T-helper 9 cell (primary cell): ENCODE data around the gene AFG3L2.

Experiments
- DNase-seq: peaks from one replicate; pipeline ENCODE4 v3.0.0-alpha.2; 2020

The AFG3L2 gene

DNA sequence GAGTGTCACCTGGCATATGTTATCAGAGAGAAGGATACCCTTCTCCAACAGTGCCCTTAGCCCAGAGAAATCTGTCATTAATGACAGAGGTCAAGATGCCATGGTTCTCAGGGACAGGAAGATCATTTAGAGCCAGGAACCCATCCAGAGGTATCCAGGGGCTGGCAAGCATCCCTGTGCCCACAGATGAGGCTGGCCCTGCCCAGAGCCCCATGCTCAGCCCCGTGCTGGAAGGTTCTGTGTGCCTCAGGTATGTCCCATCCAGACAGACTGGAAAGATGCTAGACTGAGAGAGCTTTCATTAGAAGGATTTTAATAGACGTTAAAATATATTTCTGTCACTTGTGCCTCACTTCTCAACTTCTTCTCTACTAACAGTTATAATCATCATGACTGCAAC, 77.2 kb downstream of the AFG3L2 start:
- no peak for DNase-seq

DNA sequence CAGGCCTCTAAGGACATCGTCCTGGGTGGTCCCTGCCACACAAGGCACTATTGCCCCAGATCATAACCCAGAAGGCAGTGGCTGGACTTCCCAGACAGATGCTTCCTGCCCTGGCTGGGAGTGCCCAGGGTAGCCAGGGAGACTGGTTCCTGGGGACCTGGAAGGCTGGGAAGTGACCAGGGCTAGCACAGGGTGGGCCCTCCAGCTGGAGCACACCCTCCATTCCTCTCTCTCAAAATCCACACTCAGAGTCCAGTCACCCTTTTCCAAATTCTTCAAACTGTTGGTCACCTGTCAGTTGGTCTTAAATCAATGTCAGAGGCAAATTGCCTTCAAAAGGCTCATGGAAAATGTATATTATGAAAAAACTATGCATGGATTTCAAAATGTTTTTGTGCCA, 80.6 kb downstream of the AFG3L2 start:
- DNase-seq: no peak

DNA sequence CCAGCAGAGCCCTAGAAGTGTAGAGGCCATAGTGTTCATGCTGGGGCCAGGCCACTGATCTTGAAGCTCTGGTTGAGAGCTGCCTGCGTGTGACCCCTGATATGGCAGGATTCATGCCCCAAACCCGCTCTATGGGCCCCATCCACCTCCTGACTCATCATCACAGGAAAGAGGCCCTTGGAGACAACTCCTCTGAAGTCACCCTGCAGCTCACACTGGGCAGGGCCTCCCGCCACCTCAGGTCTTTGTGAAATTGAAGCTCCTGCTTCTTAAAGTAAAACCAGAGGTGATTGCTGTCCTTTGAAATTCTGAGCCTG, 81.0 kb downstream of the AFG3L2 start:
- DNase-seq: no peak

DNA sequence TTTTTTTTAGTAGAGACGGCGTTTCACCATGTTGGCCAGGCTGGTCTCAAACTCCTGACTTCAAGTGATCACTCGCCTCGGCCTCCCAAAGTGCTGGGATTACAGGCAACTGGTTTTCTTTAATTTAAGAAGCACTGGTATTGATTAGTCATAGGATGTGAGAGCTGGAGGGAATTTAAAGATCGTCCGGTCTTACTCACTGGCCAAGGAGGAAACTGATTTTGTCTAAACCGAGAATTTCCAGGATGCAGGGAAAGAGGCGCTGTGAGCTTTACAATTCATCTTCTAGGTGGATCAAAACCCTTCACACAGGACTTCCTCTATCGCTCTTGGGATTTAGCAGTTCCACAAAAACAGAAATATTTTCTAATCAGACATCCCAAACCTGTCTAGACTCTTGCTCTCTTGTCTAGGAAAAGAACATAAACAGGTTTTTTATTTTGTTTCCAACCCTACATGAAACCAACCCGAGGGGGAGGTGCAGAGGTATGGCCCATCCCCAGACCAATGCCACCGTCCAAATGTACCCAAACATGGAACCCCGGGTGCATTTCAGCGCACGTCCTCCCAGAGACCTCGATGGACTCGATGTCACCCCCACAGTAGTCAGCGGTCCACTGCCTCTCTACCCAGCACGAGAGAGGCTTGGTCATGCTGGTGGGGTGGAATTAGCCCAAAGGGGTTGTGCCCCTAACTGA, 81.5 kb downstream of the AFG3L2 start:
- DNase-seq: no peak

DNA sequence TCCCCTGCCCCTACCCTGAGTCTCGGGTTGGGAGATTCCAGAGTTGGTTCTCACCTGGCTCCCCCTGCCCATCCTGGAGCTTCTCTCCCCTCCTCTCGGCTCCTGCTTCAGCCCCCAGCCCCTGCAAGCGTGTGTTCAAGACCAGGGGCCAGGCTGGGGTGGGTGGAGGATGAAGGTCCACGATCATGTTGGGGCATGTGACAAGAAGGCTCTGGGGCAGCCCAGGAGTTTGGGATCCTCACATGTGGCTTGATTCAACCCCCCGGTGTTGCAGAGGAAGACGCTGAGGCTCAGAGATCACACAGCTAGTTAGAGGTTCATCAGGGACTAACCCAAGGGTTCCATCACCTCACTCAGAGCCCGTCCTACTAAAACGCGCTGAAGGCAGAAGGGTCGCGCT, 83.2 kb downstream of the AFG3L2 start:
- no peak for DNase-seq

DNA sequence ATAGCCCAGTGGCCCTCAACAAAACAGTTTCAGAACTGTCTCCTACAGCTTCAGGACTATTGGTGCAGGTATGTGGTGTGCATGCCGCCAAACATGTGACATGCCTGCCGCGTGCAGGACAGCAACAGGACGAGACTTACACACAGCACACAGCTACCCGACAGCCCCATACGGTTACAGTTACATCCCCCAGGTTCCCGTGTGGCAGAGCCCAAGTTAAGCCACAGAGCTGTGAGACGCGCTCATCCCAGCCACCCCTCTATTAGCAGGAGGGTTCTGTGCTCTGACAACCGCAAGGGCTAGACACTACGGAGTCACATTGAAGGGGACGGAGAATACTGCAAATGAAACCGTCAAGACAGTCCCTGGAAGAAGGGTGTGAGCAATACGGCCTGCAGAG, 85.3 kb downstream of the AFG3L2 start:
- DNase-seq: no peak

DNA sequence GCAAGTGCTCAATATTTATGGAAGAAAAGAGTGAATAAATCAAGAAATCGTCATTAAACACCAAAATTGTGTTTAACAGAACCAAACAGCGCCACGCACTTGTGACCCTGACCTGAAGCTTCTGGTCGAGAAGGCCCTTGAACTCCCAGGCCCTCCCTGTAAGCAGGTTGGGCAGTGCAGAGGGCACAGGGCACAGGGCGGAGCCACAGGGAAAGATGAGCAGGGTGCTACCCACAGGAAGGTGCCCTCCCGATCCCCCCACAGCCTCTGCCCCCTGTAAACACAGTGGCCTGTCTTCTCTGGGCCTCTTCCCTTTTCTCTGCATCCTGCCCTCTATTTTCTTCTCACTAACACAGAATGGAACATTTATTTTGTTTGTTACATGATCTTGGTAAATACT, 85.9 kb downstream of the AFG3L2 start:
- no peak for DNase-seq

DNA sequence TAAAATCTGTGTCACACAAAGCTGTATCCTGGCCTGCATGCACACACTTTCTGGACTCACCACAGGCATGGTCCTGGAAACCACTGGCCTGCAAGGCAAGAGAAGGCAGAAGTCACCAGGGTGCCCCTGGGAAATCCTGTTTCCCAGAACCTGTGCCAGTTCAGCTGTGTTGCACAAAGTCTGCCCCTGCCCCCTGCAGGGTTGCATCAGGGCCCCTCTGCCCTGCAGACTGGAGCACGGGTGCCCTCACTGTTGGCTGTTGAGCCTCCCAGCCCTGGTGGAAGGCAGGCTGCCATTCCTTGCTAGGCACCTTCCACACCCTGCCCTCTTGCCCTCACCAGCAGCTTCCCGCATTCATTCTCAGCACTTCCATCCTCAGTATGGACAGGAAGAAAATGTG, 86.9 kb downstream of the AFG3L2 start:
- DNase-seq: no peak

DNA sequence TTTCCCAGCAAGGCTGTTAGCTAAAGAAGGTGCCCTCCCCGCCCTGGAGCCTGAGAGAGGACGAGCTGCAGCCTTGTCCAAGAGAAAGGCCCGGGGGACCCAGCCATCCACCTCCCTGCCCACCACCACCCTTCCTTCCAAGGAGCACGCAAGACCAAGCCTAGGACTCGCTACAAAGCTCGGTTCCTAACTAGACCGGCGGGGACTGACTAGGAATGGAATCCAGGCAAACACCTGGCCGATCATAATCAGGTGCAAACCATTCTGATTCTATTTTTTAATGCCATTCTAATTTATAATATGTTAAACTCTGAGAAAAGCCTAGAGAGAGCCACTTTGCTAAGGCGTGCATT, 88.6 kb downstream of the AFG3L2 start:
- no peak for DNase-seq

DNA sequence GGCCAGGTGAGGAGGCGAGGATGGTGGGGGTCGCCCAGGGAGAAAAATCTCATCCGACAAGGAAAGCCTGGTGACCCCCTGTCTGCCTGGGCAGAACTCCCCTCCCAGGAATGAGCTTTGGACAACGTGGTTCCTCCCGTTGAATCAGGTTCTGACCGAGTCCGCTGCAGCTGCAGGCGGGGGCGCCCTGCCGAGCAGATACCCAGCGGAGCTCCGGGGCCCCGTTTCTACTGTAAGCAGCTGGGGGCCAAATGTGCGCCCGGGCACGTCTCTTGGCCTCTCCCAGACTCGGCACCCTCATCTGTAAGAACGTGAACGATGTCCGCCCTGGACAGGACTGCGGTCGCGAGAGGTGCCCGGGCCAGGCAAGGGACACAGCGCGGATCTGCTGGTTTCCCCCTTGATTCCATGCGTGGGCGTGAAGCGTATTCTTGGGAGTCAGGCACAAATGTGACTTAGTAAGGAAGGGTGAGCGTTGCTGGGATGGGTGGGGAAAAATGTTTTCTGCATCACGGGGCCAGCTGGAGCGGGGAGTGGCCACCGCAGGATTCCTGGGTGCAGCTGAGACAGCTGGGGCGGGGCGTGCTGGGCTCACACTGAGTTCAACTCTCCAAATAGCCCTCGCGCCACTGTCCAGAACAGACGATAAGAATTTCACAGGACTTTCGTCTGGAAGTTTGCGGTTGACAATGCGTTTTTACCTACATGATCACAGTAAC, 89.2 kb downstream of the AFG3L2 start:
- DNase-seq: no peak

DNA sequence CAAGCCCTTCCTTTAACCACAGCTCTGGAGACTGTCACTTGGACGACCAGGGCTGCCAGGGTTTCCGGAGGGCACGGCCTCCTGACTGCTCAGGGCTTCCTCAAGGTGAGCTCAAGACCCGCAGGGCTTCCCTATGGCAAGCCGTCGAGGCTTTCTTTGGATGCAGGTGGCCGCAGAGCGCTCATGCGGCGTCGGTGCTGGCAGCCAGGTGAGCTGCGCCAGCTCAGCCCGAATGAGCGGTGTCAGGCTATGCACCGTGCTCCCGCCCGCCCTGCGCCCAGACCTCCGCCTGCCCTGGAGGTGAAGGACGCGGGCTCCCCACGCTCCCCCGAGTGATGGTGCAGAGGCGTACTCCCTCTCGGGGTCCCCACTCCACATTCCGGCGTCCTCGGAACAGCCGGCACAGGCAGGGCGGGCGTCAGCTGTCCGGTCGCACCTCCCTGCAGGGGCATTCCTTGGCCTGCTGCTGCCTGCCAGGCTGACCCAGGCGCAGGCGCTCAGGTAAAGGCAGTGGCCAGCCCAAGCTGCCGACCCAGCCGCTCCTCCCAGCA, 89.8 kb downstream of the AFG3L2 start:
- DNase-seq: no peak

DNA sequence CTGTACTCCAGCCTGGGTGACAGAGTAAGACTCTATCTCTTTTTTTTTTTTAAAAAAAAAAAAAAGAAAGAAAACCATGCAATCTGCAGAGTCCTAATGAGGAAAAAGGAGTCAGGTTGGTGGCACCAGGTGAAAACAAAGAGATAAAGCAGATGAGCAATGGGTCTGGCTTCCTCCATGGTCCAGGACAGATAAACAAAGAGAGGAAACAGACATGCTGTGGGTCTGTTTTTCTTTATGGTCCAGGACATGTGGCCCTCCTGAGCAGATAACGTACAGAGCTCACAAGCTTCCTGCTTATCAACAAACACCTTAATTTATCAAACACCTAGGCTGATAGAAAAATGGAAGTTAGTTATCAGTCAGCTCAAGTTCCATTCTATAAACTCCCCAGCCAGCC, 93.4 kb downstream of the AFG3L2 start:
- no peak for DNase-seq

DNA sequence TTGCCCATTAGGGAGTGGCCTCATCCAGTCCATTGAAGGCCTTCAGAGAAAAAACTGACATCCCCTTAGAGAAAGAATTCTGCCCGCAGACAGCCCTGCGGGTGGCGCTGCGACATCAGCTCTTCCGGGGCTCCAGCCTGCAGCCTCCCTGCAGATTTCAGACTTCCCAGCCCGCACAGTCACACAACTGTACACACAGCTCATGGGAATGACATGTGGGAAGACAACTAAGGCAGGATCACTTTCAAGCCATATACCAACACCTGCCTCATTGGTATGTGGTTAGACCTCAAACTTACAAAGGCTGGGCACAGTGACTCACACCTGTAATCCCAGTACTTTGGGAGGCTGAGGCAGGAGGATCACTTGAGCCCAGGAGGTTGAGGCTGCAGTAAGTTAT, 93.8 kb downstream of the AFG3L2 start:
- DNase-seq: no peak

DNA sequence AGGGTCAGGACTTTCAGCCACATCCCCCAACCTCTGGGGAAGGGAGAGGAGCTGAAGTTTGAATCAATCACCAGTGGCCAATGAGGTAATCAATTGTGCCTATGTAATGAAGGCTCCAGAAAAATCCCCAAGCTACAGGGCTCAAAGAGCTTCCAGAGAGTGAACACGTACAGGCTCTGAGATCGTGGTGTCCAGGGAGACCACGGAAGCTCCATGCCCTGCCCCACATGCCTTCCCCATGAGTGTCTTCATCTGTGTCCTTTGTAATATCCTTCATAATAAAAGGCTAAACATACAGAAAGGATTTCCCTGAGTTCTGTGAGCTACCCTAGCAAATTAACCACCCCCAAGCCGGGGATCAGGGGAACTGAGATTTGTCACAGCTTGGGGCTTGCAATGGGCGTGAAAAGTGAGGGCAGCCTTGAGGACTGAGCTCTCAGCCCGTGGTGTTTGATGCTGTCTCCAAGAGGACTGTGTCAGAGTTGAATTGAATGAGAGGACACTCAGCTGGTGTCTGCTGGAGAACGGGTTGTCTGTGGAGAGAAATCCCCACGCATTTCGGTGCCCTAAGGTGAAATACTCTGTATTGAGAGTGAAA, 94.5 kb downstream of the AFG3L2 start:
- no peak for DNase-seq

DNA sequence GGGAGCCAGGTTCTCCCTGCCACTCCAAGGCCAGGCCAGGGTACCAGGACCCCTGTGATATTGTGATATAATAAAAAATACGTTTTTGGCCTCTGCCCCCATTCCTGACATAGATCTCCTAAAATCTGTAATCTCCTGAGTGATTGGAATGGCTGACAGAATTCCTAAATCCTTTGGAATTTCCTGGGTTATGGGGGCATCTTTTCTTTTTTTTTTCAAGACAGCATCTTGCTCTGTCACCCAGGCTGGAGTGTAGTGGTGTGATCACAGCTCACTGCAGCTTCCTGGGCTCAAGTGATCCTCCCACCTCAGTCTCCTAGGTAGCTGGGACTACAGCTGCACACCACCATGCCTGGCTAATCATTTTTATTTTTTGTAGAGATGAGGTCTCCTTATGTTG, 95.2 kb downstream of the AFG3L2 start:
- DNase-seq: no peak

DNA sequence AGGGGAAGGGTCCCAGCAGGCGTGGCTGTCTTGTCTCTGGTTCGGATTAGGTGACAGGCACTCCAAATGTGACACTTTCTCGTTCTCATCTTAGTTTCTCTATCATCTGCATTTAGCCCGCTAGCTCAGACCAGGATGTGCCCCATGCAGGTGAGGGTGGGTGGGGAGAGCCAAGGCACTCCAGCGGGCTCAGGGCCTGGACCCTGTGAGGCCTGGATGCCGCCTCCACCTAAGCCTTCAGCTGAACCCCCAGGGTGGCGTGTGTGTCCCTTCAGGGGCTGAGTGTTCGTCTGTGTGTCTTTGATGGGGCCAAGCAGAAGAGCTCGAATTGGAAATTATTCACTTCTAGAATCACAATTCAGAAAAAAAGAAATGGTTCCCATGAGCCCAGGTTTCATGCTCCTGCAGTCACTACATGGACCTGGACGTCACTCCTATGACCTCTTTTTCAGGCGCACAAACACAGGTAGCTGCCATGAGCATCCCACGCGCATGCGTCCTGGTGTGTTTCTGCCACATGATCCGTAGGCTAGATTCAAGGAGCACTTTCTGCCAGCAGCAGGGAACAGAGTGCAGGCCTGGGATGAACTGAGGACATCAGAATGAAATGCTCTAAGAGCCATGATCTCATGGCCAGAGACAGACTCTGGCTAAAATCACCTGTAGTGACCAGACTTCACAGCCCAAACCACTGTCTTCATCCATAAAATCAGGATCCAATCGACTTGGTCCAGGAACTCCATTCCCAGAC, 97.1 kb downstream of the AFG3L2 start:
- DNase-seq: no peak
